Fibroblast of villous mesenchyme (primary cell): ENCODE results near the gene TFR2. TPM values are rescaled to one million over a fixed set of nuclear protein-coding genes. Genes with fewer than 3 reads are reported as not detected.

Source experiments
- DNase-seq: peaks from one replicate; pipeline ENCODE4 v3.0.0-alpha.2; 2010; ENCODE audit warnings: low read depth
- H3K4me3 ChIP-seq: 2 replicates; pipeline ENCODE4 v1.5.1; 2011; ENCODE audit warnings: low read depth, mild to moderate bottlenecking, low read length
- total RNA-seq: library from RNA; depleted of rRNA; stranded (reverse); fragments of >200 nt; gene quantifications from 2 replicates; pipeline ENCODE4 v1.2.3, GENCODE V29; 2012
- TF ChIP-seq, protein P1 (sequence below): IDR thresholded peaks from 2 replicates; pipeline ENCODE4 v1.5.1; 2012; ENCODE audit warnings: low read depth, mild to moderate bottlenecking, low read length; ENCODE audit not compliant: insufficient read depth

Gene TFR2
- total RNA-seq, 1 donor: 0.43 TPM

DNA sequence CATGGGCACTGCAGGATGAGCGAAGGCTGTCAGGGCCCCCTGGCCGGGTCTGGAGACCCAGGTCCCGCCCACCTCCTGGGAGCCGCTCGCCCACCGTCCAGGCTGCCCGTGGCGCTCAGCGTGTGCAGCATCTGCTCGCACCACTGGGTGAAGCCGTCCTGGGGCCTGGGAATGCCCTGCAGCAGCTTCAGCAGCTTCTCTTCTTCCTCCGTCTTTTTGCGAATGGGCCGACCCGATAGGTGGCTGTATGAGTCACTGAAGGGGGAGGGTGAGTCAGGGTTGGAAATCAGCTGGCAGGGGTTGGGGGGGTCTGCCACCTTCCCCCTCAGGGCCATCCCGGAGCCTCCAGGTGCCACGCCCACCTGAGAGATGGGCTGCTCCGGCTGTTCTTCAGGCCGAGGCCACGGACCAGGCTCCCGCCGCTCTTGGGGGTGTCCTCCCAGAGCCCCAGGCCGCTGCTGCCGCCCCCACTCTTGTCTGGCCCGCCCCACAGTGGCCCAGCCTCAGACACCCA, 40.9 kb upstream of the TFR2 start:
- TF ChIP-seq, protein P1, sequence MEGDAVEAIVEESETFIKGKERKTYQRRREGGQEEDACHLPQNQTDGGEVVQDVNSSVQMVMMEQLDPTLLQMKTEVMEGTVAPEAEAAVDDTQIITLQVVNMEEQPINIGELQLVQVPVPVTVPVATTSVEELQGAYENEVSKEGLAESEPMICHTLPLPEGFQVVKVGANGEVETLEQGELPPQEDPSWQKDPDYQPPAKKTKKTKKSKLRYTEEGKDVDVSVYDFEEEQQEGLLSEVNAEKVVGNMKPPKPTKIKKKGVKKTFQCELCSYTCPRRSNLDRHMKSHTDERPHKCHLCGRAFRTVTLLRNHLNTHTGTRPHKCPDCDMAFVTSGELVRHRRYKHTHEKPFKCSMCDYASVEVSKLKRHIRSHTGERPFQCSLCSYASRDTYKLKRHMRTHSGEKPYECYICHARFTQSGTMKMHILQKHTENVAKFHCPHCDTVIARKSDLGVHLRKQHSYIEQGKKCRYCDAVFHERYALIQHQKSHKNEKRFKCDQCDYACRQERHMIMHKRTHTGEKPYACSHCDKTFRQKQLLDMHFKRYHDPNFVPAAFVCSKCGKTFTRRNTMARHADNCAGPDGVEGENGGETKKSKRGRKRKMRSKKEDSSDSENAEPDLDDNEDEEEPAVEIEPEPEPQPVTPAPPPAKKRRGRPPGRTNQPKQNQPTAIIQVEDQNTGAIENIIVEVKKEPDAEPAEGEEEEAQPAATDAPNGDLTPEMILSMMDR: no peak
- no peak for DNase-seq
- no peak overlapping the region for H3K4me3 ChIP-seq

DNA sequence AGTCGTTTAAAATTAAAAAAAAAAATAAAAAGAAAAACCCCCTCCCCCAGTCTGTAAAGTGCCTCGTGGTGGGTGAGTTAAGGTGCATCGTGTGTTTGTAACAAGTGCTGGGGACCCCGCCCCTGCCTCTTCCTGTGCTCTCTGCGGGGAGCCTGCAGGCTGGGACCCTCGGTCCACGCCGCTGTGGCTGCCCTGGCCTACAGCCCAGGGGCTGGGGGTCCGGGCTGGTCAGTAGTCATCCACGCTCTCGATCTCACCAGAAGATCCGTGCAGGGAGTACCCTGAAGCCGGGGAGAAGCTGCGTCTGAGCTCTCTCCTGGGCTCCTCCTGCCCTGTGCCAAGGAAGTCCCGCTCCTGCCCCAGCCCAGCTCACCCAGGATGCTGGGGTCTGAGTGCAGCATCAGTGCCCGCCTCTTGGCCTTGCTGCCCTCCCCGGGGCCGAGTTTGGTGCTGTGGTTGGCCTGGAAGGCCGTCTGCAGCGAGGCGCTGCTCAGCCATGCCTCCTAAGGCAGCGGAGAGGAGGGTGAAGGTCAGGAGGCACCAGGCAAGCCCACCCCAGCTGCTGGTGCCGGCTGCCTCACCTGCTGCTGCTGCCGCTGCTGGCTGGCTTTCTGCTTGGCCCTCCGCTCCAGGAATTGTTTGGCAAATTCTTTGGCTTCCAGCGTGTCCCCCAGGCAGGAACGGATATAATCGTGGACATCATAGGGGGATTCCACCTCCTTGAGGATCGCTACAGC, 40.3 kb upstream of the TFR2 start:
- TF ChIP-seq, protein P1: no peak
- no peak for DNase-seq
- no peak overlapping the region for H3K4me3 ChIP-seq

DNA sequence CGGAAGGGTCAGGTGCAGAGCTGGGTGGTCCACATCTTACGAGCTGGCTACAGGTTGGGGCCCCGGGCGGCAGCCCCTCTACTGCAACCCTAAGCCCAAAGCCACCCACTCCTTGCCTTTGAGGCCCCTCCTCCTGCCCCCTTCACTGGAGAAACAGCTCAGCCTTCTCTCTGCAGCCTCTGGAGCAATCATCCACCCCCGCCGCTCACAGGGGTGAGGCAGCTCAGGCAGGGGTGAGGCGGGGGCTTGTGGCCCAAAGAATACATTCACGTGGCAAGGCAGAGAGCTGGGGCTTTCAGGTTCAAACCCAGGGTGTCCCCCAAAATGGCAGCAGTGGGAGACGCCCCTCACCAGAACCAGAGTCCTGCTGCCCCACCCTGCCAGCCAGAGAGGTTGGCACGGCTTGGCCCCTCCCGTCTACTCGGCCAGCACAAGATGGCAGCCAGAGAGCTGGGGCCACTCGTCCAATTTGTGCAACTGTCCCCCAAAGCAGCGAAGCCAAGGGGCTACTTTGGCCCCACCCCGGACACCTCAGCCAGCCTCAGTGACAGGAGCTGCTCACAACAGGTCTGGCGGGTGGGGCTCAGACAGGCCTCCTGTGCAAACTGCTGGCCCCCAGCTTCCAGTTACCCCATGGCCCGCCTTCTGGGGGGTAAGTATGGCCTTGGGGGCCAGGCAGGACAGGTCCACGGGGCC, 39.4 kb upstream of the TFR2 start:
- TF ChIP-seq, protein P1: no peak
- H3K4me3 ChIP-seq: no peak overlapping the region
- no peak for DNase-seq

DNA sequence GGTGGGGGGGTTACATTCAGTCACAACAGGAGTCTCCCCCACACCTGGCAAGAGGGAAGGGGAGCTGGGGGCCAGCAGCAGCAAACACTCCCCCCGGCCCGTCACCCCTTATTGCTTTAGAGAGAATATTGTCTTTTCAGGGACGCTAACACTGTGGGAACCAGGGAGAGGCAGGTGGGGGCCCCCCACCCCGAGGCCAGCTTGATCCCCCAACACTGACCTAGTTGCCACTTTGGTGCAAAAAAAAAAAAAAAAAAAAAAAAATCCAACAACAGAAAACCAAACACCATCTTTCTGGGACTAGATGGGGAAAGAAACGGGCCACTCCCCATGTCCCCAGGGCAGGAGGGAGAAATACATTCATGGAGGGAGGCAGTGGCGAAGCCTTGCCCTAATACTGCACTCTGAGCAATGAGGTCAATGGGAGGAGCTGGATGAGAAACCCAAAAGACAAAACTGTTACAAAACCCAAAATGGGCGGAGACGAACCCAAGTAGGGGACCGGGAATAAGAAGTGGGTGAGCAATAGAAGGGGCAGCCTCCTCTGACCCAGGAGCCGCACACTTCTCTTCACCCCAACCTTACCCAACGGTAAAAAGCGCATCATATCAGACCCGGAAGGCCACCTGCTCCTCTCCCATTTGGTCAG, 38.7 kb upstream of the TFR2 start:
- no peak overlapping the region for H3K4me3 ChIP-seq
- TF ChIP-seq, protein P1: no peak
- DNase-seq: peak; percentile 33

DNA sequence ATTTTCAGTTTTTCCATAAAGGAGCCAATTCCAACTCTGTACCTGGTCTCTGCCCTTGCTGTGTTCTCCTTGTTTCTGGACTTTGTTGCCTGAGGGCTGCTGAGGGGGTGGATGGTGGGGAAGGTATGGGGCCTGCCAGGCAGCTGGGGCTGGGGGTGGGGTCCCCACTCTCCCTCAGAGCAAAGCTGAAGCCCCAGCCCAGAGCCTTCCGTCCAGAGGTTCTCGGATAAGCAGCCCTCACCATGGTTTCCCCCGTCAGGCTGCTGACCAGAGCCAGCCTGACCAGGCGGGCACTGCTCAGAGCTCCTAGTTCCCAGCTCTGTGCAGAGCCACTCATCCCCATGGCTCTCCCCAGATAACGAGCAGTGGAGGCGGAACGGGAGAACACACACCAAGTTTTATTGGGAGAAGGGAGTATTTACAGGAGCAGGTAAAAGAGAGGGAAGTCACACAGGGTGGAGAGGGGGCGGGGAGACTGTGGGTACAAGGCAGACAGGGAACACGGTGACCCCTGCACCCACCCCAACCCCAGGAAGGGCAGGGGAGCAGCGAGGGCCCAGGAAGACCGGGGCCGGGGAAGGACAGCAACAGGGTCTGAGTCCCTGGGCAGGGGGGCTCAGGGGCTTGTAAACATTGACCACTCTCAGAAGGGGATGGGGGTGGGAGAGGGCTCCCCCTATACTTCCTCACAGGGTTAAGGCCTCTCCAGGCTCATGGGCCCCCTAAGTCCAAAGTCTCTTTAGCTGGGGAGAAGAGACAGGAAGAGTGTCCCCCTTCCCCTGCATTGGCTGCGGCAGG, 38.0 kb upstream of the TFR2 start:
- DNase-seq: no peak
- TF ChIP-seq, protein P1: no peak
- H3K4me3 ChIP-seq: no peak overlapping the region

DNA sequence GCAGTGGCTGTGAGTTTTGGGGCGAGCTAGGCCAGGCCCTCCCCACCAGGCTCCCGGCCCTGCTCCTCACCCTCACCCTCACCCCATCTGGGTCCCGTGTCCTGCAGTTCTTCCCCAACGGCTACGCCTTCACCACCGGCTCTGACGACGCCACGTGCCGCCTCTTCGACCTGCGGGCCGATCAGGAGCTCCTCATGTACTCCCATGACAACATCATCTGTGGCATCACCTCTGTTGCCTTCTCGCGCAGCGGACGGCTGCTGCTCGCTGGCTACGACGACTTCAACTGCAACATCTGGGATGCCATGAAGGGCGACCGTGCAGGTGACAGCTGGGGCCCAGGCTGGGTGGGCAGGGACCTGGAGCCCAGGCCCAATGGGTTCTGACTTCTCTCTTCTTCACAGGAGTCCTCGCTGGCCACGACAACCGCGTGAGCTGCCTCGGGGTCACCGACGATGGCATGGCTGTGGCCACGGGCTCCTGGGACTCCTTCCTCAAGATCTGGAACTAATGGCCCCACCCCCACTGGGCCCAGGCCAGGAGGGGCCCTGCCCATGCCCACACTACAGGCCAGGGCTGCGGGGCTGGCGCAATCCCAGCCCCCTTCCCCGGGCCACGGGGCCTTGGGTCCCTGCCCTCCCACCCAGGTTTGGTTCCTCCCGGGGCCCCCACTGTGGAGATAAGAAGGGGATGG, 37.1 kb upstream of the TFR2 start:
- TF ChIP-seq, protein P1: no peak
- H3K4me3 ChIP-seq: no peak overlapping the region
- DNase-seq: no peak
